ENCODE measurements around the gene CWC15.
"Not testable (repeated sequence)": the region's sequence is repeated elsewhere in the genome, so short reads cannot be mapped to it uniquely, and the experiment has no call there.

Gene CWC15

GRCh38 chr11:94913718-94914394 lies 59.5 kb downstream of the CWC15 start:
- DNase-seq (ENCODE audit: low spot score) = not testable (repeated sequence)

GRCh38 chr11:94912806-94913205 lies 60.5 kb downstream of the CWC15 start:
- no peak for DNase-seq (ENCODE audit: low spot score)

Data from hematopoietic multipotent progenitor cell treated with erythropoietin and hydrocortisone succinate and interleukin-3 and kit ligand, for 15 days (in vitro differentiated cells).